COLO829 (cell line): ENCODE data around the gene HAPLN1.

Experiments used
- DNase-seq: peaks from one replicate; pipeline ENCODE4 v3.0.0; 2012; ENCODE audit warnings: low spot score

The HAPLN1 gene

GRCh38 chr5:83641946-83642345, 78.7 kb downstream of the HAPLN1 start:
- no peak for DNase-seq

GRCh38 chr5:83639911-83640310, 80.7 kb downstream of the HAPLN1 start:
- DNase-seq, result no peak

- no peak for DNase-seq
These were observed 84.5 kb downstream of the HAPLN1 start for GRCh38 chr5:83636156-83636555.

- DNase-seq, result no peak
These were observed 87.4 kb downstream of the HAPLN1 start for GRCh38 chr5:83633285-83633684.

- no peak for DNase-seq
These were observed 87.8 kb downstream of the HAPLN1 start for GRCh38 chr5:83632874-83633273.

GRCh38 chr5:83628360-83628759, 92.3 kb downstream of the HAPLN1 start:
- DNase-seq, result no peak

- no peak for DNase-seq
These were observed 105.8 kb downstream of the HAPLN1 start for GRCh38 chr5:83614841-83615240.

GRCh38 chr5:83608122-83608521, 112.5 kb downstream of the HAPLN1 start:
- peak; percentile 8 for DNase-seq

- DNase-seq, result no peak
These were observed 125.4 kb downstream of the HAPLN1 start for GRCh38 chr5:83595217-83595616.

- DNase-seq, result no peak
These were observed 129.7 kb downstream of the HAPLN1 start for GRCh38 chr5:83590966-83591365.

- no peak for DNase-seq
These were observed 130.9 kb downstream of the HAPLN1 start for GRCh38 chr5:83589786-83590185.
